OCI-LY3 (cell line): ENCODE measurements around the gene EPHB1.

ENCODE experiments used
- EZH2phosphoT487 ChIP-seq: fragments of 200-600 bp; shearing (Covaris generic); IDR thresholded peaks from 2 replicates; pipeline ENCODE4 v1.6.1; 2018; ENCODE audit warnings: antibody characterized with exemption, mixed run types, low read depth
- TF ChIP-seq, protein P1 (sequence below): fragments of 200-600, 300-600 bp; sonication (generic); IDR thresholded peaks from 2 replicates; pipeline ENCODE4 v1.5.1; 2014; ENCODE audit warnings: antibody characterized with exemption, low read length, low read depth

DNA sequence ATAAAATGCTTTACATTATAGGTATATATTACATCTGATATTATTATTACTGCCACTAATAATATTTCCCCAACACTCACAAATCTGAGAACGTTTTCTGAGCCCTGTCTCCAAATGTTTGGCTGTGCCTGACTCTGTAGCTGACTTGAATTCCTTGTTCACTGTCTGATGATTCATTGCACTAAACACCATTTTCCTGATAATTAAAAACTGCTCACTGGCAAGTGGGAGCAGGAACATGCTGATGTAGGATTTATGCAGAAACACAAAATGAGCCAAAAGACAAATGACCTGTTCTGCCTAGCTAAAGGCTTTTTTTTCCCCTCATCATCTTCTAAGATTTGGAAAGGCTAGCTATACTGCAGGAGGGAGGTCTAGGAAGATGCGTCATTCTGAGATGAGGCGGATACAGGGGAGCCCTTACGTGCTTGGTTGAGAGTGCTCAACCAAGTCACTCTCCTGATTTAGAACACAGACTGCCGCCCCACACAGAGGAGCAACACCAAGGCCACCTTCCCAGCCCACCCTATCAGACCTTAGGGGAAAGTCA lies 380.7 kb downstream of the EPHB1 start:
- TF ChIP-seq, protein P1, sequence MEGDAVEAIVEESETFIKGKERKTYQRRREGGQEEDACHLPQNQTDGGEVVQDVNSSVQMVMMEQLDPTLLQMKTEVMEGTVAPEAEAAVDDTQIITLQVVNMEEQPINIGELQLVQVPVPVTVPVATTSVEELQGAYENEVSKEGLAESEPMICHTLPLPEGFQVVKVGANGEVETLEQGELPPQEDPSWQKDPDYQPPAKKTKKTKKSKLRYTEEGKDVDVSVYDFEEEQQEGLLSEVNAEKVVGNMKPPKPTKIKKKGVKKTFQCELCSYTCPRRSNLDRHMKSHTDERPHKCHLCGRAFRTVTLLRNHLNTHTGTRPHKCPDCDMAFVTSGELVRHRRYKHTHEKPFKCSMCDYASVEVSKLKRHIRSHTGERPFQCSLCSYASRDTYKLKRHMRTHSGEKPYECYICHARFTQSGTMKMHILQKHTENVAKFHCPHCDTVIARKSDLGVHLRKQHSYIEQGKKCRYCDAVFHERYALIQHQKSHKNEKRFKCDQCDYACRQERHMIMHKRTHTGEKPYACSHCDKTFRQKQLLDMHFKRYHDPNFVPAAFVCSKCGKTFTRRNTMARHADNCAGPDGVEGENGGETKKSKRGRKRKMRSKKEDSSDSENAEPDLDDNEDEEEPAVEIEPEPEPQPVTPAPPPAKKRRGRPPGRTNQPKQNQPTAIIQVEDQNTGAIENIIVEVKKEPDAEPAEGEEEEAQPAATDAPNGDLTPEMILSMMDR, result no peak
- no peak for TF ChIP-seq EZH2phosphoT487
